ENCODE measurements around the gene MED25.

Gene MED25

GRCh38 chr19:49799271-49799797 lies 18.8 kb upstream of the MED25 start:
- Histone ChIP-seq H3K4me3 (replicated peaks; ENCODE audit: insufficient read depth, low read length) (no peak overlapping the region), H3K27ac (replicated peaks) (no peak overlapping the region), H3K27me3 (ENCODE audit: insufficient read depth, poor library complexity, severe bottlenecking) (no peaks in the 10 kb centered on the region)
- TF ChIP-seq SPI1 (IDR thresholded peaks at IDR 0.05; ENCODE audit: borderline replicate concordance, low read depth) (no peak), GABPA (IDR thresholded peaks at IDR 0.05; ENCODE audit: low read depth) (no peak), POLR2AphosphoS5 (IDR thresholded peaks at IDR 0.05; ENCODE audit: low read depth) (no peak)
- TF ChIP-seq, protein P1, sequence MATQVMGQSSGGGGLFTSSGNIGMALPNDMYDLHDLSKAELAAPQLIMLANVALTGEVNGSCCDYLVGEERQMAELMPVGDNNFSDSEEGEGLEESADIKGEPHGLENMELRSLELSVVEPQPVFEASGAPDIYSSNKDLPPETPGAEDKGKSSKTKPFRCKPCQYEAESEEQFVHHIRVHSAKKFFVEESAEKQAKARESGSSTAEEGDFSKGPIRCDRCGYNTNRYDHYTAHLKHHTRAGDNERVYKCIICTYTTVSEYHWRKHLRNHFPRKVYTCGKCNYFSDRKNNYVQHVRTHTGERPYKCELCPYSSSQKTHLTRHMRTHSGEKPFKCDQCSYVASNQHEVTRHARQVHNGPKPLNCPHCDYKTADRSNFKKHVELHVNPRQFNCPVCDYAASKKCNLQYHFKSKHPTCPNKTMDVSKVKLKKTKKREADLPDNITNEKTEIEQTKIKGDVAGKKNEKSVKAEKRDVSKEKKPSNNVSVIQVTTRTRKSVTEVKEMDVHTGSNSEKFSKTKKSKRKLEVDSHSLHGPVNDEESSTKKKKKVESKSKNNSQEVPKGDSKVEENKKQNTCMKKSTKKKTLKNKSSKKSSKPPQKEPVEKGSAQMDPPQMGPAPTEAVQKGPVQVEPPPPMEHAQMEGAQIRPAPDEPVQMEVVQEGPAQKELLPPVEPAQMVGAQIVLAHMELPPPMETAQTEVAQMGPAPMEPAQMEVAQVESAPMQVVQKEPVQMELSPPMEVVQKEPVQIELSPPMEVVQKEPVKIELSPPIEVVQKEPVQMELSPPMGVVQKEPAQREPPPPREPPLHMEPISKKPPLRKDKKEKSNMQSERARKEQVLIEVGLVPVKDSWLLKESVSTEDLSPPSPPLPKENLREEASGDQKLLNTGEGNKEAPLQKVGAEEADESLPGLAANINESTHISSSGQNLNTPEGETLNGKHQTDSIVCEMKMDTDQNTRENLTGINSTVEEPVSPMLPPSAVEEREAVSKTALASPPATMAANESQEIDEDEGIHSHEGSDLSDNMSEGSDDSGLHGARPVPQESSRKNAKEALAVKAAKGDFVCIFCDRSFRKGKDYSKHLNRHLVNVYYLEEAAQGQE (IDR thresholded peaks at IDR 0.05; ENCODE audit: insufficient replicate concordance, low read depth), result no peak
- TF ChIP-seq, protein P2, sequence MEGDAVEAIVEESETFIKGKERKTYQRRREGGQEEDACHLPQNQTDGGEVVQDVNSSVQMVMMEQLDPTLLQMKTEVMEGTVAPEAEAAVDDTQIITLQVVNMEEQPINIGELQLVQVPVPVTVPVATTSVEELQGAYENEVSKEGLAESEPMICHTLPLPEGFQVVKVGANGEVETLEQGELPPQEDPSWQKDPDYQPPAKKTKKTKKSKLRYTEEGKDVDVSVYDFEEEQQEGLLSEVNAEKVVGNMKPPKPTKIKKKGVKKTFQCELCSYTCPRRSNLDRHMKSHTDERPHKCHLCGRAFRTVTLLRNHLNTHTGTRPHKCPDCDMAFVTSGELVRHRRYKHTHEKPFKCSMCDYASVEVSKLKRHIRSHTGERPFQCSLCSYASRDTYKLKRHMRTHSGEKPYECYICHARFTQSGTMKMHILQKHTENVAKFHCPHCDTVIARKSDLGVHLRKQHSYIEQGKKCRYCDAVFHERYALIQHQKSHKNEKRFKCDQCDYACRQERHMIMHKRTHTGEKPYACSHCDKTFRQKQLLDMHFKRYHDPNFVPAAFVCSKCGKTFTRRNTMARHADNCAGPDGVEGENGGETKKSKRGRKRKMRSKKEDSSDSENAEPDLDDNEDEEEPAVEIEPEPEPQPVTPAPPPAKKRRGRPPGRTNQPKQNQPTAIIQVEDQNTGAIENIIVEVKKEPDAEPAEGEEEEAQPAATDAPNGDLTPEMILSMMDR (IDR thresholded peaks at IDR 0.05; ENCODE audit: insufficient read depth, low read length), result no peak
- no peak for DNase-seq (ENCODE audit: low read depth in 1 of 2, low spot score in 1 of 2)

- no peak for DNase-seq (ENCODE audit: low read depth in 1 of 2, low spot score in 1 of 2)
- Histone ChIP-seq H3K27me3 (ENCODE audit: insufficient read depth, poor library complexity, severe bottlenecking) (no peaks in the 10 kb centered on the region), H3K27ac (replicated peaks) (no peak overlapping the region), H3K4me3 (replicated peaks; ENCODE audit: insufficient read depth, low read length) (no peak overlapping the region)
- TF ChIP-seq POLR2AphosphoS5 (IDR thresholded peaks at IDR 0.05; ENCODE audit: low read depth) (no peak), SPI1 (IDR thresholded peaks at IDR 0.05; ENCODE audit: borderline replicate concordance, low read depth) (no peak), GABPA (IDR thresholded peaks at IDR 0.05; ENCODE audit: low read depth) (no peak)
- TF ChIP-seq, protein P2 (IDR thresholded peaks at IDR 0.05; ENCODE audit: insufficient read depth, low read length), result no peak
- TF ChIP-seq, protein P1 (IDR thresholded peaks at IDR 0.05; ENCODE audit: insufficient replicate concordance, low read depth), result no peak
Measured at GRCh38 chr19:49799798-49800376, 18.2 kb upstream of the MED25 start.

DNA sequence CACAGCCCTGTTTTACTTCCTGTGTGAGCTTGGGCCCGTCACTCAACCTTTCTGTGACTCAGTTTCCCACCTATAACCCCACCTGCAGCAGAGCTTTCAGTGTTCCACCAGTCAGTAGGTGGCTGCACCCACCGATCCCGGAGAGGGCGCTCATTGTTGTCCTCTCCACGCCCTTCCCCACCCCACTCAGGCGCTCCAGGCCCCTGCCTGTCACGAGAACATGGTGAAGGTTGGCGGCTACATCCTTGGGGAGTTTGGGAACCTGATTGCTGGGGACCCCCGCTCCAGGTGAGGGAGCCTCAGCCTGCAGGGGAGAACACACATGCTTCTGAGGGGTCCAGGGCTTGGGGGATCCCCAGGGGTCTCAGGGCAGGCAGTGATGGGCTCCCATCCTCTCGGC lies 17.3 kb upstream of the MED25 start:
- TF ChIP-seq, protein P1 (IDR thresholded peaks at IDR 0.05; ENCODE audit: insufficient replicate concordance, low read depth), result no peak
- TF ChIP-seq, protein P2 (IDR thresholded peaks at IDR 0.05; ENCODE audit: insufficient read depth, low read length), result no peak
- TF ChIP-seq POLR2AphosphoS5 (IDR thresholded peaks at IDR 0.05; ENCODE audit: low read depth), result no peak
- TF ChIP-seq SPI1 (IDR thresholded peaks at IDR 0.05; ENCODE audit: borderline replicate concordance, low read depth), result no peak
- no peak for TF ChIP-seq GABPA (IDR thresholded peaks at IDR 0.05; ENCODE audit: low read depth)
- DNase-seq (ENCODE audit: low read depth in 1 of 2, low spot score in 1 of 2), result no peak
- no peak overlapping the region for H3K4me3 ChIP-seq (replicated peaks; ENCODE audit: insufficient read depth, low read length)
- H3K27me3 ChIP-seq (ENCODE audit: insufficient read depth, poor library complexity, severe bottlenecking), result no peaks in the 10 kb centered on the region
- H3K27ac ChIP-seq (replicated peaks), result no peak overlapping the region
